GM19043 (cell line): ENCODE measurements around the gene PEAK1.

Source experiments
- ATAC-seq: cut with Tn5 transposase; IDR thresholded peaks from one replicate; pipeline ENCODE4 v1.9.1; 2021; ENCODE audit warnings: low read depth; ENCODE audit not compliant: unreplicated experiment

Gene PEAK1

GRCh38 chr15:77243716-77244401, 176.0 kb downstream of the PEAK1 start:
- ATAC-seq = no peak

DNA sequence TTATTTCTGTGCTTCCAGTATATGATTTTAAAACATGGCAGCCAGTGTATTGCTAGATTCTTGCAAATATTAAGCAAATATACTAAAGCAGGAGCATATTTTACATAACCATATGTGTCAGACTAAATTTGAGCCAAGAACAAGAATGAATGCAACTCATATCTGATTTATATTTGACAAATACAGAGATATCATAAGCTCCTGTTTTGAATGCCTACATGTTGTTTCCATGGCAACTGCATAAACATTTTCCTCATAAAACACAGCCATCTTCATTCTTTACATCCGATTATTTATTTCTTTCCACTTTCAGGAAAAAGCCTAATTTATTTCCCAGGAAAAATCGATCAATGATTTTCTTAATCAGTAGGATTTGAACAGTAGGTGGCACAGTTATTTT, 176.8 kb downstream of the PEAK1 start:
- no peak for ATAC-seq

DNA sequence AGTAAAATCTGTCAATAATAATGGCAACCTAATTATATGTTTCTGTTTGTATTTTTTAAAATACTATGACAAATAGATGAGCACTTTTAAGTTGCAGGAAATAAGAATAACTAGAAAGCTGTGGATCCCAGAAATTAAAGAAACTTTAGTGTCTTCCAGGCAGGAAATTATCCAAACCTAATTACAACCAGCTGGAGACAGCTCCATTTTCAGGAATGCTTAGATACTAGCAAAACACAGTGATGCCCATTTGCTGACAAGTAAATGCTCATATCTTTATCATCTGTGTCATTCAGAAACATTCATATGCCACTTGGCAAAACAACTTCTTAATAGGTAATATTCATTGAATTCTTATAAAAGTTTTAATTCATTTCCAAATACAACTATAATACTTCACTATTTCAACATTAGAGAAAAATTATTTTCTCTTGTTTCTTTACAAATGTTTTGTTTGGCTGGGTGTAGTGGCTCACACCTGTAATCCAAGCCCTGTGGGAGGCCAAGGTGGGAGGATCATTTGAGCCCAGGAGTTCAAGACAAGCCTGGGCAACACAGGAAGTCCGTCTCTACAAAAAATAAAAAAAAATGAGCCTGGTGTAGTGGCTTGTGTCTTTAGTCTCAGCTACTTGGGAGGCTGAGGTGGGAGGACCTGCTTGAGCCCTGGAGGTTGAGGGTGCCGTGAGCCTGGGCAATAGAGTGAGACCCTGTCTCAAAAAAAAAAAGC, 179.9 kb downstream of the PEAK1 start:
- ATAC-seq = no peak

GRCh38 chr15:77235566-77235965, 184.3 kb downstream of the PEAK1 start:
- ATAC-seq = no peak

DNA sequence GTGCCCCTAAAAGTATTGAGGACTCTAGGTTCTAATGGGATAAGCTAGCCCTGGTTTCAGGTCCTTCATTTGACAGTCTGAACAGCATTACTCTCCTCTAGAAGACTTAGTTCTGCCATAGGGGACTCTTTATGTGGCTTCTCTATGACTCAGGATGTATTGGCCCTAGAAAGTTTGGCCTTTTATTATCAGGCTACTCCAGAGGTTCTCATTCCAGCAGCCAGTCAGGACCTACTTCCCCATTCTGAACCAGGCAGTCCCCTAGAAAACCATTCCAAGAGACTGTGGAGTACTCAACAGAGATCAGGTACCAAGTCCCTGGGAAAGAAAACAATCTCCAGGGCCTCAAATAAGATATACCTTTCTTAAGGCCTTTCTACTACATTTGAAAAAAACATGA, 191.1 kb downstream of the PEAK1 start:
- ATAC-seq = no peak

GRCh38 chr15:77226652-77227051, 193.3 kb downstream of the PEAK1 start:
- ATAC-seq = no peak

DNA sequence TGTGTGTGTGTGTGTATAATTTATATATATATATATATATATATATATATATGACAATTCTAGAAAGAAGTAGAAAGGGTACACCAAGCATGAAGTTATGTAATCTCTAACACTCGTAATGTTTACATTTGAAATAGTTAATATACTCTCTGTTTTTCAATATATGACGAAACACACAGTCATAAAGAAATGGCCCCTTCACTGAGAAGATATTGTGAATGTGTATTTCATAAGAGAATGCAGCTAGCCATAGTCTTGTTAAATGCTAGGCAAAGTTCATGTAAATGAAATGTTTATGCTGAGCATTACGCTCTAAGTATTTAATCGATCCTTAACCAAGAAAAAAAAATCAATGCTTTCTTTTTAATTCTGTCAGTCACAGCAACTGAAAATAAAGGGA, 194.3 kb downstream of the PEAK1 start:
- ATAC-seq = no peak

DNA sequence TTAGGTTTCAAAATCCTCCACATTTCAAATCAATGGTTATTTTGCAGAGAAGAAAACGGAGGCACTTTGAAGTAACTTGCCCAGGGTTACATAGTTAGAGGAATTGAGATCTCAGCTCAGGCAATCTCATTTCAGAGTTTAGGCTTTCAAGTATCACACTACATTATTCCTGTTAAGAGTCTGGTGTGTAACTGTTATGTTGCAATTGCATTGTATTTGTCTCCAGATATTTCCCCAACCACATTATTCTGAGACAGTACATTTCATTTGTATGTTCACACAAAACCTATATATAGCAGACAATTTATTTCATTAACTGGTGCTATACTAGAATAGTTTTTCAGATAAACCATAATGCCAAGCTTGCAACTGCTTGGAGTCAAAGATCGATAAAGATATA, 194.8 kb downstream of the PEAK1 start:
- ATAC-seq = no peak

DNA sequence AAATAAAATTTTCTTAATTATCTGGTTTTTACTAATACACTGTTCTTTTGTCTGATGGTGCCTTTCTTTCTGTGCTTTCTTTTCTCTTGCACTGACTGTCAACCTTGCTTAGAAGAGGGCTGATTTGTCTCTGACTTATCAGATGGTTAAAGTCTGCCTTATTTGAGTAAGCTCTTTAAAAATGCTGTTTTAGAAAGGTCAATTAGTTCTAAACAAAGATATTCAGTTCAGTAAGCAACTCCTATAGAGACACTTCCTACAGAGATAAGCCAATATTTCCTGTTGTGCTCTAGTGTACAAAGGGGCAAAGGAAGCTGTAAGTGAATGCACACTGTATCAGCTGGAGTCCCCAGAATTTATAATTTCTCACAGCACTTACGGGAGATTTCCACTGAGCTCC, 195.6 kb downstream of the PEAK1 start:
- ATAC-seq = no peak

DNA sequence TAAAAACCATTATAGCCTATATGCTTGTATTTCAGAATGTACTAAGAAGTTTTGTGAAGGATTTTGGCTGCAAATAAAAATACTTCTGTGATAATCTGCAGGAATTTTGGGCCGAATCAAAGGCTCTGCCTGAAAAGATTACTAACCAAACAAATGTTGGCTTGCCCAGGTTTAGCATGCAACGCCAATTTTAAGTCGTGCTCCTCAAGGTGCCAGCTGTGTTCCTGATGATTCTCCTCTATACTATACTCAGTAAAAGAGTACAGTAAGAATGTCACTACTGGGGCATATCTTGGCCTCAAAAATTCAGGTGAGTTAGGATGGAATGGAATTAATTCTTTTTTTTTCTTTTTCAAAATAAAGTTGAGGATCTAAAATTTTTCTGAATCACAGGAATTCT, 198.2 kb downstream of the PEAK1 start:
- no peak for ATAC-seq

DNA sequence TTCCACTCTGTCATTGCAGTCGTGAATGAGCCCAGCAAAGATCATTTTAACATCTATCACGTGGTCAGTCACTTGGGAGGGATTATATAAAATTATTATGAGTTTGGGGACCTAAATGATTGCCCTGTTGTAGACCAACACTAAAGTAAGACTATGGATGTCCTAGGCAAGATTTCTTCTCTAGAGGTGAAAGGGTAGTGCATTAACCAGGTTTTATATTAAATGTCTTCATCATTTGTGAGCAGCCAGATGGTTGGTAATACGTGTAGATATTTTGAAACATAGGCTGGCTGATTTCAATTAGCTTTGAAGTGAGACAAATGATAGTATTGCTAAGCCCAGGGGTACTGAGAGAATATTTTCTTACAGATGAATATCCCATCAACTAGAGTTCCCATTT, 198.7 kb downstream of the PEAK1 start:
- no peak for ATAC-seq

DNA sequence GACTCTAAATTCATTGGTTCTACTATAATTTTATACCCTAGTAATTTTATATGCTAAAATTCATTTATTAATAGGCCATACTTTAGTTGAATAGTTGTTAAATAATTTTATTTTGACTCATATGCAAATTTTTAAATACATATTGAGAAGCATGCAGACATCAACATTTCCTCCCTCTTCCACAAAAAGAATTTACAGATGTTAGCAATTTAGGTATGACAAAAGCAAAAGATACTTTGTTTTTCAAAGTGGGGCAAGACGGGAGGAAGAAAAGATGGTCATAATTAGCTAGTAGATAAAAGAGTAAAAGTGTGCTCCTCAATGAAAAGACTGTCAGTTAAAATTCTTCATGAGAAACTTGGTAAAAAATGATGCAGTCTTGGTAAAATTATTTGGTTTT, 200.1 kb downstream of the PEAK1 start:
- no peak for ATAC-seq

GRCh38 chr15:77209221-77209620, 210.7 kb downstream of the PEAK1 start:
- ATAC-seq = no peak

DNA sequence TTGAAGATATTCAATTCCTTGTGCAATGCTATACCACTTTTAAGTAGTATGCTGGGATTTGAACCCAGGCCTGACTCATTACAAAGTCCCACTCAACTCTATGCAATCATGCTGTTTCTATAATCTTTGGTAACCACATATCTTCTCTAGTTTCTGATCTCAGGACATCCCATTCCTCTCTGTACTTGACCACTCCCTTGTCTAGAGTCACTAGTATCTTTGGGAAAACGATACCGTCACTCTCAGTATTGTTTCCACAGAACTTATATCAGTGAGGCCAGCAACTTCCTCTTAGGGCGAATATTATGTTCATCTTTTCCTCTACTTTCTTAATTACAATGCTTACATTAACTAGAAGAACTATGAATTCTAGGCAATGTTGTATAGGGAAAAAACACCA, 211.7 kb downstream of the PEAK1 start:
- no peak for ATAC-seq

GRCh38 chr15:77201665-77202064, 218.2 kb downstream of the PEAK1 start:
- ATAC-seq = no peak

DNA sequence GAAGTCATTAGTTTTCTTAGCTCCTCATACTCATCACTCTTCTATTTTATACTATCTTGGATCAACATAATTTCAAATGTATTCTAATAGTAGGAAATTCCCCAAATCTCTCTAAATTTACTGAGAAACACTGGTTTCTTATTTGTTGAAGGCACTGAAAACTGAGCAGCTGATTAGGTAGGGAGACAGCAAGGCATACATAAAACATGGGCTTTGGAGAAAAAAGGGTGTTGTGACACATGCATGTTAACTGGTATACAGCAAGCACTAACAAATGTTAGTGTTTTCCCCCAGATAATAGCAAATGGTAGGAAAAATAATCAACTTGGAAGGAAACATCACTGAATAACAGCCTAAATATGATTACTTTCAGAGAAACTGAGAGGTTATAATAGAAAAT, 223.5 kb downstream of the PEAK1 start:
- no peak for ATAC-seq

- no peak for ATAC-seq
Measured at GRCh38 chr15:77195586-77195985, 224.3 kb downstream of the PEAK1 start.

DNA sequence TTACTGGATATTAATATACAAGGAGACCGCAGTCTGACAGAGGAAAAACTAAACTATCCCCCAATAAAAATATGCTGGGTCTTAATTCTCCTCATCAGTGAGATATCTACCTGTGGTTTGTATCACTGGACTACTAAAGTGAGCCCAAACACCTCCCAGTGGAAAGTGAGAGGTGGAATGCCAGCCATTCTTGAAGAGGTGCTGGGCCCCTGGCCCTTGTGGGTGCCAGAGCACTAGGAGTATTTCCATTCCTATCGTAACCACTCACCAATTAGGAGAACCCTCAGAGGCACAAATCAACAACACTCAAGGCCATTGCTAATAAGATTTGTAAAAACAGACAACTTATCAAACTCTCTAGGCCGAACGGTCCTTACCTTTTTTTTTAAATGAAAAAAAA, 227.5 kb downstream of the PEAK1 start:
- ATAC-seq = no peak

GRCh38 chr15:77191230-77191834, 228.6 kb downstream of the PEAK1 start:
- ATAC-seq = no peak

GRCh38 chr15:77187751-77188464, 232.0 kb downstream of the PEAK1 start:
- no peak for ATAC-seq

- ATAC-seq = no peak
Measured at GRCh38 chr15:77186594-77187011, 233.3 kb downstream of the PEAK1 start.
